ENCODE results near the gene HSPA1L.

GRCh38 chr6:31842053-31842452 lies 27.0 kb upstream of the HSPA1L start:
- TF ChIP-seq CTCF (IDR thresholded peaks at IDR 0.05), result no peak
- TF ChIP-seq POLR2A (IDR thresholded peaks at IDR 0.05), result no peak
- no peak for TF ChIP-seq POLR2AphosphoS5 (IDR thresholded peaks at IDR 0.05)

All from breast epithelium (tissue), 3 donors.